Measurements from ENCODE around the gene AKNA. TPM values are rescaled to one million over a fixed set of nuclear protein-coding genes. Genes with fewer than 3 reads are reported as not detected.
A peak's percentile ranks its signal among the peaks of the same experiment; 100 is the strongest.

AKNA gene
- total RNA-seq, 1 experiment from 2014 or later = 29.3 TPM

DNA sequence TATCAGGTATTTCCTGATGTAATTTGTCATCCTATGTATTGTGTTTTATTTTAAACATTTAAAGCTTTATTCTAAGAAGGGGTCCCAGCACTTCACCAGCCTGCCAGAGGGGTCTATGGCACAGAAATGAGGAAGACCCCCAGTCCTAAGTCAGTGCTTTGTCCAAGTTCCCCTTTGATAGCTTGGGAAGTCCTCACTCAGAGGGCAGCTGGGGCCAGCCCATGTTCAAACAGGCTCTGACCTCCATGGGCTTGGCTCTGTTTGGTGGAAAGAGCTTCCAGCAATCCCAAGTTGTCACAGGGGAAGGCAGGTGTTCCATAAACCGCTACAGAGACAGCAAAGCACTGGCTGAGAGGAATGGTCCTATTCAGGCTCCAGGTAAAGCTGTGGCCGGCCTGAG lies 26.6 kb upstream of the AKNA start (continued):
- TF ChIP-seq, protein P1, sequence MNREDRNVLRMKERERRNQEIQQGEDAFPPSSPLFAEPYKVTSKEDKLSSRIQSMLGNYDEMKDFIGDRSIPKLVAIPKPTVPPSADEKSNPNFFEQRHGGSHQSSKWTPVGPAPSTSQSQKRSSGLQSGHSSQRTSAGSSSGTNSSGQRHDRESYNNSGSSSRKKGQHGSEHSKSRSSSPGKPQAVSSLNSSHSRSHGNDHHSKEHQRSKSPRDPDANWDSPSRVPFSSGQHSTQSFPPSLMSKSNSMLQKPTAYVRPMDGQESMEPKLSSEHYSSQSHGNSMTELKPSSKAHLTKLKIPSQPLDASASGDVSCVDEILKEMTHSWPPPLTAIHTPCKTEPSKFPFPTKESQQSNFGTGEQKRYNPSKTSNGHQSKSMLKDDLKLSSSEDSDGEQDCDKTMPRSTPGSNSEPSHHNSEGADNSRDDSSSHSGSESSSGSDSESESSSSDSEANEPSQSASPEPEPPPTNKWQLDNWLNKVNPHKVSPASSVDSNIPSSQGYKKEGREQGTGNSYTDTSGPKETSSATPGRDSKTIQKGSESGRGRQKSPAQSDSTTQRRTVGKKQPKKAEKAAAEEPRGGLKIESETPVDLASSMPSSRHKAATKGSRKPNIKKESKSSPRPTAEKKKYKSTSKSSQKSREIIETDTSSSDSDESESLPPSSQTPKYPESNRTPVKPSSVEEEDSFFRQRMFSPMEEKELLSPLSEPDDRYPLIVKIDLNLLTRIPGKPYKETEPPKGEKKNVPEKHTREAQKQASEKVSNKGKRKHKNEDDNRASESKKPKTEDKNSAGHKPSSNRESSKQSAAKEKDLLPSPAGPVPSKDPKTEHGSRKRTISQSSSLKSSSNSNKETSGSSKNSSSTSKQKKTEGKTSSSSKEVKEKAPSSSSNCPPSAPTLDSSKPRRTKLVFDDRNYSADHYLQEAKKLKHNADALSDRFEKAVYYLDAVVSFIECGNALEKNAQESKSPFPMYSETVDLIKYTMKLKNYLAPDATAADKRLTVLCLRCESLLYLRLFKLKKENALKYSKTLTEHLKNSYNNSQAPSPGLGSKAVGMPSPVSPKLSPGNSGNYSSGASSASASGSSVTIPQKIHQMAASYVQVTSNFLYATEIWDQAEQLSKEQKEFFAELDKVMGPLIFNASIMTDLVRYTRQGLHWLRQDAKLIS (CRISPR knock-in tag; IDR thresholded peaks at IDR 0.05; ENCODE audit: borderline replicate concordance) = no peak
- TF ChIP-seq TEAD1 (CRISPR knock-in tag; IDR thresholded peaks at IDR 0.05) = no peak
- TF ChIP-seq ATF1 (CRISPR knock-in tag; IDR thresholded peaks at IDR 0.05) = no peak
- no peak for TF ChIP-seq CBFB (CRISPR knock-in tag; IDR thresholded peaks at IDR 0.05; ENCODE audit: low read depth)
- no peak for TF ChIP-seq CREB1 (CRISPR knock-in tag; IDR thresholded peaks at IDR 0.05)
- TF ChIP-seq ZNF121 (CRISPR knock-in tag; IDR thresholded peaks at IDR 0.05) = no peak
- TF ChIP-seq, protein P2, sequence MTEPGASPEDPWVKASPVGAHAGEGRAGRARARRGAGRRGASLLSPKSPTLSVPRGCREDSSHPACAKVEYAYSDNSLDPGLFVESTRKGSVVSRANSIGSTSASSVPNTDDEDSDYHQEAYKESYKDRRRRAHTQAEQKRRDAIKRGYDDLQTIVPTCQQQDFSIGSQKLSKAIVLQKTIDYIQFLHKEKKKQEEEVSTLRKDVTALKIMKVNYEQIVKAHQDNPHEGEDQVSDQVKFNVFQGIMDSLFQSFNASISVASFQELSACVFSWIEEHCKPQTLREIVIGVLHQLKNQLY (CRISPR knock-in tag; IDR thresholded peaks at IDR 0.05) = no peak

DNA sequence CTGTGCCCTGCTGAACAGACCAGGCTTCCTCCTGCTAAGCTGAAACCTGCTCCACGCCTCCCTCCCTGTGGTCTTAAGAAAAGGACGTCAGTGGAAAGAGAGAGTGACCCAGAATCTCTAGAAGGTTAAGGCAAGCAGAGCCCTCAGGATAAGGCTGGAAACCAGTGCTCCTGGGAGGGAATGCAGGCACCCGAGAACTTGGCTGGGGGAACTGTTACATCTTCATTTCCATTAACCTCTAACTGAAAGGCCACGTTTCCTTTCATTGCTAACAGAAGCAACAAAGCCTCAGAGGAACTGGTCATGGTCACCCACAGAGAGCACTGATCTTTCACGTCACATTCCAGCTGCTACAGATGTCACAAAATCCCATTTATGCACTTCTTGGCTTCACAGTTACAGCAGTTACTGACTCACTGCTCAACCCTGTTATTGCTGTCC lies 26.1 kb upstream of the AKNA start:
- TF ChIP-seq SOX15 (CRISPR knock-in tag; IDR thresholded peaks at IDR 0.05) (no peak), ATF1 (CRISPR knock-in tag; IDR thresholded peaks at IDR 0.05) (no peak), NFYB (CRISPR knock-in tag; conservative IDR thresholded peaks at IDR 0.05; ENCODE audit: low read depth) (no peak), NFE2L1 (CRISPR knock-in tag; IDR thresholded peaks at IDR 0.05) (no peak), ZNF138 (CRISPR knock-in tag; conservative IDR thresholded peaks at IDR 0.05) (no peak), RELA (CRISPR knock-in tag; IDR thresholded peaks at IDR 0.05; ENCODE audit: borderline replicate concordance) (no peak)
- TF ChIP-seq, protein P3, sequence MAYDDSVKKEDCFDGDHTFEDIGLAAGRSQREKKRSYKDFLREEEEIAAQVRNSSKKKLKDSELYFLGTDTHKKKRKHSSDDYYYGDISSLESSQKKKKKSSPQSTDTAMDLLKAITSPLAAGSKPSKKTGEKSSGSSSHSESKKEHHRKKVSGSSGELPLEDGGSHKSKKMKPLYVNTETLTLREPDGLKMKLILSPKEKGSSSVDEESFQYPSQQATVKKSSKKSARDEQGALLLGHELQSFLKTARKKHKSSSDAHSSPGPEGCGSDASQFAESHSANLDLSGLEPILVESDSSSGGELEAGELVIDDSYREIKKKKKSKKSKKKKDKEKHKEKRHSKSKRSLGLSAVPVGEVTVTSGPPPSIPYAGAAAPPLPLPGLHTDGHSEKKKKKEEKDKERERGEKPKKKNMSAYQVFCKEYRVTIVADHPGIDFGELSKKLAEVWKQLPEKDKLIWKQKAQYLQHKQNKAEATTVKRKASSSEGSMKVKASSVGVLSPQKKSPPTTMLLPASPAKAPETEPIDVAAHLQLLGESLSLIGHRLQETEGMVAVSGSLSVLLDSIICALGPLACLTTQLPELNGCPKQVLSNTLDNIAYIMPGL (CRISPR knock-in tag; IDR thresholded peaks at IDR 0.05) = no peak
- Mint-ChIP-seq H3K27ac (no peak overlapping the region), H3K36me3 (no peaks in the 10 kb centered on the region), H3K4me3 (no peak overlapping the region), H3K9me3 (no peaks in the 10 kb centered on the region), H3K27me3 (ENCODE audit: low read depth) (no peaks in the 10 kb centered on the region), H3K4me1 (peaks cover 27% of the 10 kb centered on the region)
- POLR2A ChIA-PET = no interaction called here
- DNase-seq (ENCODE audit: low spot score) (no peak), ATAC-seq (peak; percentile 46)
- CTCF ChIA-PET = interaction anchor here (0.5 to 4.1 kb wide), 6 partner anchors 8 to 331 kb away, joined by 3 to 21 read pairs (median 4); no protein-coding TSS in a partner anchor

DNA sequence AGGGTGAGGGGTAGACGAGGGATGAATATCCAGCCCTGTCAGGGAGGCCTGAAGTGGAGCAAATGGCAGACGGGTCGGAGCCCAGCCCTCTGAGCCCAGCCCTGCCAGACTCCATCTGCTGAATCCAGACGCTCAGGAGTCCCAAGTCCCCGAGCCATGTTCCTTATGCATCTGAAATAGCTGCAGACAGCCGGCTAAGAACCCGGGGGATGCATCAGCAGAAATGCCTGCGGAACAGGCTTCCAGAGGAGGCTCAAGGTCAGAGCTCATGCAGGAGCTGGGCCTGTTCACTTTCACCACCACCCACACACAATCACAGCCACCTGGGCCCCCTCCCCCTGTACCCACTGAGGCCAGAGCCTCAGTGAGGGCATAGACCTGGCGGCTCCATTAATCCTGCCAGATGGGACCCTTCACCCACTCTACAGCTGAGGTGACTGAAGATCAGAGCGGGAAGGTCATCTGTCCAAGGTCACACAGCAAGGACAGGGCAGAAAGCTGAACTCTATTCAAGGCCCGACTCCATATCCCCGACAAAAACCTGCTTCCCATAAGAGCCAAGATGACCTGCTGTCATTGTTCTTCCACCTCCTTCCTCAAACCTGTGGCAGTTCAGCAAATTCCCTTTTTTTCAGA lies 24.4 kb upstream of the AKNA start:
- no peak for DNase-seq (ENCODE audit: low spot score)
- CTCF ChIA-PET = interaction anchor here (4.1 kb wide), 1 partner anchor 241 kb away, joined by 21 read pairs; no protein-coding TSS in a partner anchor
- Mint-ChIP-seq H3K27me3 (ENCODE audit: low read depth) (no peaks in the 10 kb centered on the region), H3K9me3 (no peaks in the 10 kb centered on the region), H3K4me1 (peaks cover 34% of the 10 kb centered on the region), H3K36me3 (no peaks in the 10 kb centered on the region), H3K27ac (0 out of 2 replicates have a peak overlapping the region, but pooled peaks have one; percentile 24), H3K4me3 (no peak overlapping the region)
- no peak for ATAC-seq
- POLR2A ChIA-PET = no interaction called here
- TF ChIP-seq TEAD1 (CRISPR knock-in tag; IDR thresholded peaks at IDR 0.05) (no peak), SMAD4 (CRISPR knock-in tag; IDR thresholded peaks at IDR 0.05) (no peak), TP53 (CRISPR knock-in tag; IDR thresholded peaks at IDR 0.05) (no peak), ELF4 (CRISPR knock-in tag; IDR thresholded peaks at IDR 0.05; ENCODE audit: low read depth) (no peak), NFATC4 (CRISPR knock-in tag; IDR thresholded peaks at IDR 0.05) (no peak), ZBTB21 (CRISPR knock-in tag; IDR thresholded peaks at IDR 0.05; ENCODE audit: borderline replicate concordance) (no peak), GTF2I (CRISPR knock-in tag; conservative IDR thresholded peaks at IDR 0.05) (no peak)
- TF ChIP-seq, protein P4, sequence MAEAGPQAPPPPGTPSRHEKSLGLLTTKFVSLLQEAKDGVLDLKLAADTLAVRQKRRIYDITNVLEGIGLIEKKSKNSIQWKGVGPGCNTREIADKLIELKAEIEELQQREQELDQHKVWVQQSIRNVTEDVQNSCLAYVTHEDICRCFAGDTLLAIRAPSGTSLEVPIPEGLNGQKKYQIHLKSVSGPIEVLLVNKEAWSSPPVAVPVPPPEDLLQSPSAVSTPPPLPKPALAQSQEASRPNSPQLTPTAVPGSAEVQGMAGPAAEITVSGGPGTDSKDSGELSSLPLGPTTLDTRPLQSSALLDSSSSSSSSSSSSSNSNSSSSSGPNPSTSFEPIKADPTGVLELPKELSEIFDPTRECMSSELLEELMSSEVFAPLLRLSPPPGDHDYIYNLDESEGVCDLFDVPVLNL (CRISPR knock-in tag; IDR thresholded peaks at IDR 0.05; ENCODE audit: borderline replicate concordance, low read depth) = no peak
- TF ChIP-seq, protein P5, sequence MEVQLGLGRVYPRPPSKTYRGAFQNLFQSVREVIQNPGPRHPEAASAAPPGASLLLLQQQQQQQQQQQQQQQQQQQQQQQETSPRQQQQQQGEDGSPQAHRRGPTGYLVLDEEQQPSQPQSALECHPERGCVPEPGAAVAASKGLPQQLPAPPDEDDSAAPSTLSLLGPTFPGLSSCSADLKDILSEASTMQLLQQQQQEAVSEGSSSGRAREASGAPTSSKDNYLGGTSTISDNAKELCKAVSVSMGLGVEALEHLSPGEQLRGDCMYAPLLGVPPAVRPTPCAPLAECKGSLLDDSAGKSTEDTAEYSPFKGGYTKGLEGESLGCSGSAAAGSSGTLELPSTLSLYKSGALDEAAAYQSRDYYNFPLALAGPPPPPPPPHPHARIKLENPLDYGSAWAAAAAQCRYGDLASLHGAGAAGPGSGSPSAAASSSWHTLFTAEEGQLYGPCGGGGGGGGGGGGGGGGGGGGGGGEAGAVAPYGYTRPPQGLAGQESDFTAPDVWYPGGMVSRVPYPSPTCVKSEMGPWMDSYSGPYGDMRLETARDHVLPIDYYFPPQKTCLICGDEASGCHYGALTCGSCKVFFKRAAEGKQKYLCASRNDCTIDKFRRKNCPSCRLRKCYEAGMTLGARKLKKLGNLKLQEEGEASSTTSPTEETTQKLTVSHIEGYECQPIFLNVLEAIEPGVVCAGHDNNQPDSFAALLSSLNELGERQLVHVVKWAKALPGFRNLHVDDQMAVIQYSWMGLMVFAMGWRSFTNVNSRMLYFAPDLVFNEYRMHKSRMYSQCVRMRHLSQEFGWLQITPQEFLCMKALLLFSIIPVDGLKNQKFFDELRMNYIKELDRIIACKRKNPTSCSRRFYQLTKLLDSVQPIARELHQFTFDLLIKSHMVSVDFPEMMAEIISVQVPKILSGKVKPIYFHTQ (CRISPR knock-in tag; IDR thresholded peaks at IDR 0.05) = no peak
- TF ChIP-seq, protein P6, sequence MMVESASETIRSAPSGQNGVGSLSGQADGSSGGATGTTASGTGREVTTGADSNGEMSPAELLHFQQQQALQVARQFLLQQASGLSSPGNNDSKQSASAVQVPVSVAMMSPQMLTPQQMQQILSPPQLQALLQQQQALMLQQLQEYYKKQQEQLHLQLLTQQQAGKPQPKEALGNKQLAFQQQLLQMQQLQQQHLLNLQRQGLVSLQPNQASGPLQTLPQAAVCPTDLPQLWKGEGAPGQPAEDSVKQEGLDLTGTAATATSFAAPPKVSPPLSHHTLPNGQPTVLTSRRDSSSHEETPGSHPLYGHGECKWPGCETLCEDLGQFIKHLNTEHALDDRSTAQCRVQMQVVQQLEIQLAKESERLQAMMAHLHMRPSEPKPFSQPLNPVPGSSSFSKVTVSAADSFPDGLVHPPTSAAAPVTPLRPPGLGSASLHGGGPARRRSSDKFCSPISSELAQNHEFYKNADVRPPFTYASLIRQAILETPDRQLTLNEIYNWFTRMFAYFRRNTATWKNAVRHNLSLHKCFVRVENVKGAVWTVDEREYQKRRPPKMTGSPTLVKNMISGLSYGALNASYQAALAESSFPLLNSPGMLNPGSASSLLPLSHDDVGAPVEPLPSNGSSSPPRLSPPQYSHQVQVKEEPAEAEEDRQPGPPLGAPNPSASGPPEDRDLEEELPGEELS (CRISPR knock-in tag; IDR thresholded peaks at IDR 0.05) = no peak
